ENCODE data around the gene USP10. TPM values are rescaled to one million over a fixed set of nuclear protein-coding genes. Genes with fewer than 3 reads are reported as not detected.

The USP10 gene
- total RNA-seq, 2 experiments from 2014 or later = 65.9 to 134 TPM

DNA sequence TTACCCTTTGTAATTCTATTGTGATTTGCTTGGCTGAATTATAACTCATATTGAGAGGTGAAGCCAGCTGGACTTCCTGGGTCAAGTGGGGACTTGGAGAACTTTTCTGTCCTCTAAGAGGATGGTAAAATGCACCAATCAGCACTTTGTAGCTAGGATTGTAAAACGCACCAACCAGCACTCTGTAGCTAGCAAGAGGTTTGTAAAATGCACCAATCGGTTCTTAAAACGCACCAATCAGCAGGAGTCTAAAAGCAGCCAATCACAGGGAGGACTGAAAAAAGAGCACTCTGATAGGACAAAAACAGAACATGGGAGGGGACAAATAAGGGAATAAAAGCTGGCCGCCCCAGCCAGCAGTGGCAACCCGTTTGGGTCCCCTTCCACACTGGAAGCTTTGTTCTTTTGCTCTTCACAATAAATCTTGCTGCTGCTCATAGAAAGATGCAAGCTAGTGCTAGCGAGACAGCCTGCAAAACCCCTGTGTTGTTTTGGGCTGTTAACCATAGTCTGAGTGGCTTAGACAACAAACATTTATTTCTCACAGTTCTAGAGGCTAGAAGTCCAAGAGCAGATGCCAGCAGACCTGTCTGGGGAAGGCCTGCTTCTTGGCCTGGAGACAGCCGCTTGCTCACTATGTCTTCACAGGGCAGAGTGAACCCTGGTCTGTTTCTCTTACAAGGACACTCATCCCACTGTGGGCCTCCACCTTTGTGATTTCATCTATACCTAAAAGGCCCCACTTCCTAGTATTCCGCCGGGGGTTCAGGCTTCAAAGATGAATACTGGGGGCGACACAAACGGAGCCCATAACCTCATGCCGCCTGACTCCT is 81.0 kb downstream of the USP10 start:
- H3K9me2 ChIP-seq (ENCODE audit: insufficient read depth, low read length) = no peaks in the 10 kb centered on the region
- H3K4me1 ChIP-seq (ENCODE audit: insufficient read depth, low read length, poor library complexity, severe bottlenecking) = no peaks in the 10 kb centered on the region
- no peak for TF ChIP-seq EZH2phosphoT487 (IDR thresholded peaks at IDR 0.05; ENCODE audit: borderline replicate concordance, low read depth, low read length)
- TF ChIP-seq, protein P1, sequence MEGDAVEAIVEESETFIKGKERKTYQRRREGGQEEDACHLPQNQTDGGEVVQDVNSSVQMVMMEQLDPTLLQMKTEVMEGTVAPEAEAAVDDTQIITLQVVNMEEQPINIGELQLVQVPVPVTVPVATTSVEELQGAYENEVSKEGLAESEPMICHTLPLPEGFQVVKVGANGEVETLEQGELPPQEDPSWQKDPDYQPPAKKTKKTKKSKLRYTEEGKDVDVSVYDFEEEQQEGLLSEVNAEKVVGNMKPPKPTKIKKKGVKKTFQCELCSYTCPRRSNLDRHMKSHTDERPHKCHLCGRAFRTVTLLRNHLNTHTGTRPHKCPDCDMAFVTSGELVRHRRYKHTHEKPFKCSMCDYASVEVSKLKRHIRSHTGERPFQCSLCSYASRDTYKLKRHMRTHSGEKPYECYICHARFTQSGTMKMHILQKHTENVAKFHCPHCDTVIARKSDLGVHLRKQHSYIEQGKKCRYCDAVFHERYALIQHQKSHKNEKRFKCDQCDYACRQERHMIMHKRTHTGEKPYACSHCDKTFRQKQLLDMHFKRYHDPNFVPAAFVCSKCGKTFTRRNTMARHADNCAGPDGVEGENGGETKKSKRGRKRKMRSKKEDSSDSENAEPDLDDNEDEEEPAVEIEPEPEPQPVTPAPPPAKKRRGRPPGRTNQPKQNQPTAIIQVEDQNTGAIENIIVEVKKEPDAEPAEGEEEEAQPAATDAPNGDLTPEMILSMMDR (conservative IDR thresholded peaks at IDR 0.05; ENCODE audit: low read length) = no peak
- ChIA-PET CTCF (ENCODE audit: unreplicated experiment) (no interaction called here), POLR2A (no interaction called here)
- DNase-seq (ENCODE audit: low spot score) = no peak
- no peaks in the 10 kb centered on the region for H4K20me1 ChIP-seq (ENCODE audit: insufficient read depth, low read length)
- intact Hi-C loops (cut with micrococcal nuclease; ENCODE audit: unreplicated experiment) = loop anchor here (10.0 kb wide), 1 partner anchor 194 kb away; no protein-coding TSS in a partner anchor
- no TSS peak for BruUV-seq (replicated peaks)
- no peak overlapping the region for H3K27ac ChIP-seq (ENCODE audit: low read depth, low read length, poor library complexity, severe bottlenecking)
- peaks cover 55% of the 10 kb centered on the region for H3K36me3 ChIP-seq (ENCODE audit: insufficient read depth, low read length)
- no peaks in the 10 kb centered on the region for H3K79me2 ChIP-seq (ENCODE audit: insufficient read depth, low read depth, low read length)
- H3K9me3 ChIP-seq (ENCODE audit: low read length) = no peaks in the 10 kb centered on the region
- no peak overlapping the region for H3K4me2 ChIP-seq (ENCODE audit: low read length)
- no peak overlapping the region for H3K4me3 ChIP-seq (ENCODE audit: low read depth, low read length, poor library complexity, severe bottlenecking)
- H2AFZ ChIP-seq (ENCODE audit: low read length) = no peak overlapping the region

DNA sequence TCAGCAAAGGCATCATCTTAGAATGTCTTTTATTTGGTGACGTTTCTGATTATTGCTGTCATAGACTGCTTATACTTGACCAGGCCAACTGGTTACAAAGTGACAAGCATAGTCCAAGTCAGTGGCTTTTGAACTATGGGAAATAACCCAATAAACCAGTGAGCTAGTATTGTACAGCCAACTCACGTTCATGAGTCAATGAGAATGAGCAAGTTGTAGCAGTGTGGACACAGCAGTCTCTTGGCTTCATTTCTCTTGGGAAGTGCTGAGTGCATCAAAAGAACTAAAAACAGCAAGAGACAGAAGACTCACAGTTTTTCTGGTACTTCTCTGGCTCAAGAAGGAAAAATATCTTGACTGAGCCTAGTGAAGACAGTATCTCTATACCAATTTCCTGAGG is 83.0 kb downstream of the USP10 start:
- Histone ChIP-seq H3K36me3 (ENCODE audit: insufficient read depth, low read length) (peaks cover 34% of the 10 kb centered on the region), H2AFZ (ENCODE audit: low read length) (no peak overlapping the region), H3K4me3 (ENCODE audit: low read depth, low read length, poor library complexity, severe bottlenecking) (no peak overlapping the region), H3K79me2 (ENCODE audit: insufficient read depth, low read depth, low read length) (no peaks in the 10 kb centered on the region), H3K9me2 (ENCODE audit: insufficient read depth, low read length) (no peaks in the 10 kb centered on the region), H3K4me1 (ENCODE audit: insufficient read depth, low read length, poor library complexity, severe bottlenecking) (no peaks in the 10 kb centered on the region), H3K9me3 (ENCODE audit: low read length) (no peaks in the 10 kb centered on the region), H3K4me2 (ENCODE audit: low read length) (no peak overlapping the region), H3K27ac (ENCODE audit: low read depth, low read length, poor library complexity, severe bottlenecking) (no peak overlapping the region), H4K20me1 (ENCODE audit: insufficient read depth, low read length) (no peaks in the 10 kb centered on the region)
- BruUV-seq (replicated peaks) = no TSS peak
- ChIA-PET CTCF (ENCODE audit: unreplicated experiment) (no interaction called here), POLR2A (interaction anchor here (0.7 kb wide), 1 partner anchor 126 kb away, joined by 3 read pairs; no protein-coding TSS in a partner anchor)
- intact Hi-C loops (cut with micrococcal nuclease; ENCODE audit: unreplicated experiment) = loop anchor here (10.0 kb wide), 1 partner anchor 192 kb away; no protein-coding TSS in a partner anchor
- TF ChIP-seq, protein P1 (conservative IDR thresholded peaks at IDR 0.05; ENCODE audit: low read length) = no peak
- TF ChIP-seq EZH2phosphoT487 (IDR thresholded peaks at IDR 0.05; ENCODE audit: borderline replicate concordance, low read depth, low read length) = no peak
- DNase-seq (ENCODE audit: low spot score) = no peak

Data from OCI-LY7 (cell line).